NCI-H128 (cell line): ENCODE data around the gene AEBP2.
"Not testable (repeated sequence)": the region's sequence is repeated elsewhere in the genome, so short reads cannot be mapped to it uniquely, and the experiment has no call there.

Experiments used
- DNase-seq: peaks from one replicate; lab custom pipeline; 2025; ENCODE audit not compliant: unreplicated experiment; lab: John Stamatoyannopoulos, UW

The AEBP2 gene

GRCh38 chr12:19548834-19549233 lies 109.5 kb downstream of the AEBP2 start:
- no peak for DNase-seq

GRCh38 chr12:19550626-19551025 lies 111.3 kb downstream of the AEBP2 start:
- DNase-seq: no peak

GRCh38 chr12:19552441-19553097 lies 113.3 kb downstream of the AEBP2 start:
- DNase-seq: not testable (repeated sequence)

GRCh38 chr12:19553175-19553574 lies 113.9 kb downstream of the AEBP2 start:
- DNase-seq: no peak

- no peak for DNase-seq
These were observed 122.2 kb downstream of the AEBP2 start for GRCh38 chr12:19561411-19561961.
